ENCODE results near the gene TMEM63C. TPM values are rescaled to one million over a fixed set of nuclear protein-coding genes. Genes with fewer than 3 reads are reported as not detected.

The TMEM63C gene
- total RNA-seq, 5 donors from 2014 or later (not counting 1 experiment from before 2014, with no cell fraction given): 0.76 to 2.6 (median 1.3) TPM

DNA sequence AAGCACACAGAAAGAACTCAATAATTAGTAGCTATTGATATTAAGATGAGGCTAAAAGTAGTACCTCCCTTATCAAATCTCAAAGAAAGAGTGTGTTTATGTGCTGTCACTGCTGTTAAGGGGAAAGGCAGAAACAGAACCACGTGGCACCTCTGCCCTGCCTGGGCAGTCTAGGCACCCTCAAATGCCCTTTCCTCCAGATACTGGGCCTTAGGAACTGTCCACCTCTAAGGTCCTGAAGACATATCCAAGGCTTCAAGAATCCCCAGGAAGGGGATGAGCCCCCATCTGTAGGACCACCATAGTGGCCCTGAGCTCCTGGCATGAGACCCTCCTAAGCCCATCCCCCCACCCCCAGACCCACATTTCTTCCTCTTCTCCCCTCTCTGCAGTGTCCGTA lies 60.4 kb downstream of the TMEM63C start:
- DNase-seq (no peak), ATAC-seq (replicated peaks in 1 of 4) (no peak)
- Mint-ChIP-seq H3K4me1 (no peaks in the 10 kb centered on the region), H3K4me3 (no peak overlapping the region), H3K27ac (no peak overlapping the region), H3K36me3 (no peaks in the 10 kb centered on the region), H3K27me3 (peaks cover 0 to 2% of the 10 kb centered on the region in 2 donors), H3K9me3 (no peaks in the 10 kb centered on the region)
- Histone ChIP-seq H3K4me1 (ENCODE audit: control insufficient read depth in 1 of 2, extremely low read depth in 1 of 2, insufficient read depth in 2 of 2, low read length in 2 of 2) (no peaks in the 10 kb centered on the region), H3K27ac (ENCODE audit: low read length) (no peak overlapping the region), H3K36me3 (ENCODE audit: control insufficient read depth in 2 of 2, extremely low read depth in 1 of 2, insufficient read depth in 1 of 2, low read length in 1 of 2) (no peaks in the 10 kb centered on the region), H3K27me3 (replicated peaks in 1 of 2; ENCODE audit: control insufficient read depth in 2 of 2, extremely low read depth in 1 of 2, insufficient read depth in 2 of 2, low read length in 1 of 2) (peaks cover 0 to 11% of the 10 kb centered on the region in 2 experiments), H3K9me3 (no peaks in the 10 kb centered on the region), H3K4me3 (ENCODE audit: control insufficient read depth in 1 of 2, extremely low read depth in 1 of 2, low read length in 1 of 2) (no peak overlapping the region)
- POLR2A ChIA-PET: no interaction called here
- CTCF ChIA-PET: no interaction called here
- 50% methylated on average over 2 of the region's 2 CpGs for WGBS (ENCODE audit: insufficient coverage)

DNA sequence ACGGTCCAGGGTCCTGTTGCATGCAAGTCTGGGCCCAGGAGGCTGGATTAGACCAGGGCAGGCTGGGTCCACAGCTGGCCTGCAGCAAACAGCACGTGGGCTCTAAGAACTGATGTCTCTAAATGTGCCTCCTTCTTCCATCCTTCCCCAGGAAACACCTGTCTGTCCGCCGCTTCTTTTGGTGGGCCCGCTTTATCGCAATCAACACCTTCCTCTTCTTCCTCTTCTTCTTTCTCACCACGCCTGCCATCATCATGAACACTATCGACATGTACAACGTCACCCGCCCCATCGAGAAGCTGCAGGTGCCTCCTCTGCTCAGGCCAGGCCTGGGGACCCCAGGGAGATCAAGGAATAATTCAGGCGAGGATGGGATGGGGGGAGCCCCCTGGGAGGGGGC lies 61.2 kb downstream of the TMEM63C start:
- no peaks in the 10 kb centered on the region for H3K36me3 Mint-ChIP-seq
- no peak overlapping the region for H3K27ac ChIP-seq (ENCODE audit: low read length)

DNA sequence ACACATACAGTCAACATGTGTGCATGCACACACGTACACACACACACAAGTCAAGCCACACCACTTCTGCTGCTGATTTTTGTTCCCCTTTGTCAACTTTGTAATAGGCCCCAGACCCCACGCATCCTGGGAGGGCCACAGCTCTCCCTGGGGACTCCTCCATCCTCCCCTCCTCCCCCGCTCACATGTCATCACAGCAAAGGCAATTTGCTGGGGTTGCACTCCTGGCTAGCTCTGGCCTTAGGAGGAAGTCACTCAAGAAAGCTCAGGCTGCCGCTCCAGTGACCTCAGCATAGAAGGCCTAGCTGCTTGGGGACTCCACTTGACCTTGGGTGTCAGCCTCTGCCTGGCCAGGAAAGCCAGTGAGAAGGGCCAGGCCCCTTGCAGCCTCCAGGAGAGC lies 62.3 kb downstream of the TMEM63C start:
- no peaks in the 10 kb centered on the region for H3K9me3 Mint-ChIP-seq
- Histone ChIP-seq H3K27ac (ENCODE audit: low read length) (no peak overlapping the region), H3K36me3 (ENCODE audit: control insufficient read depth in 2 of 2, extremely low read depth in 1 of 2, insufficient read depth in 1 of 2, low read length in 1 of 2) (no peaks in the 10 kb centered on the region), H3K4me1 (ENCODE audit: control insufficient read depth in 1 of 2, extremely low read depth in 1 of 2, insufficient read depth in 2 of 2, low read length in 2 of 2) (no peaks in the 10 kb centered on the region), H3K4me3 (ENCODE audit: control insufficient read depth in 1 of 2, extremely low read depth in 1 of 2, low read length in 1 of 2) (no peak overlapping the region), H3K27me3 (replicated peaks in 1 of 2; ENCODE audit: control insufficient read depth in 2 of 2, extremely low read depth in 1 of 2, insufficient read depth in 2 of 2, low read length in 1 of 2) (peaks cover 0 to 11% of the 10 kb centered on the region in 2 experiments), H3K9me3 (no peaks in the 10 kb centered on the region)
- ATAC-seq (replicated peaks in 1 of 4) (no peak), DNase-seq (no peak)
- H3K27ac Mint-ChIP-seq: no peak overlapping the region
- CTCF ChIA-PET: no interaction called here
- H3K4me3 Mint-ChIP-seq: no peak overlapping the region
- H3K27me3 Mint-ChIP-seq: peaks cover 0 to 2% of the 10 kb centered on the region in 2 donors
- H3K4me1 Mint-ChIP-seq: no peaks in the 10 kb centered on the region
- POLR2A ChIA-PET: no interaction called here
- no peaks in the 10 kb centered on the region for H3K36me3 Mint-ChIP-seq
- WGBS (ENCODE audit: insufficient coverage): 85% methylated on average over 4 of the region's 4 CpGs

More for the DNA sequence above, 61.2 kb downstream of the TMEM63C start:
- no peaks in the 10 kb centered on the region for H3K9me3 Mint-ChIP-seq
- ATAC-seq (replicated peaks in 1 of 4): no peak
- H3K4me1 Mint-ChIP-seq: no peaks in the 10 kb centered on the region
- 35% methylated on average over 5 of the region's 12 CpGs for WGBS (ENCODE audit: insufficient coverage)
- ChIA-PET POLR2A (no interaction called here), CTCF (no interaction called here)
- peaks cover 0 to 2% of the 10 kb centered on the region in 2 donors for H3K27me3 Mint-ChIP-seq
- no peak for DNase-seq
- Histone ChIP-seq H3K36me3 (ENCODE audit: control insufficient read depth in 2 of 2, extremely low read depth in 1 of 2, insufficient read depth in 1 of 2, low read length in 1 of 2) (no peaks in the 10 kb centered on the region), H3K27me3 (replicated peaks in 1 of 2; ENCODE audit: control insufficient read depth in 2 of 2, extremely low read depth in 1 of 2, insufficient read depth in 2 of 2, low read length in 1 of 2) (peaks cover 0 to 11% of the 10 kb centered on the region in 2 experiments), H3K4me1 (ENCODE audit: control insufficient read depth in 1 of 2, extremely low read depth in 1 of 2, insufficient read depth in 2 of 2, low read length in 2 of 2) (no peaks in the 10 kb centered on the region), H3K9me3 (no peaks in the 10 kb centered on the region), H3K4me3 (ENCODE audit: control insufficient read depth in 1 of 2, extremely low read depth in 1 of 2, low read length in 1 of 2) (no peak overlapping the region)
- no peak overlapping the region for H3K27ac Mint-ChIP-seq
- H3K4me3 Mint-ChIP-seq: no peak overlapping the region

DNA sequence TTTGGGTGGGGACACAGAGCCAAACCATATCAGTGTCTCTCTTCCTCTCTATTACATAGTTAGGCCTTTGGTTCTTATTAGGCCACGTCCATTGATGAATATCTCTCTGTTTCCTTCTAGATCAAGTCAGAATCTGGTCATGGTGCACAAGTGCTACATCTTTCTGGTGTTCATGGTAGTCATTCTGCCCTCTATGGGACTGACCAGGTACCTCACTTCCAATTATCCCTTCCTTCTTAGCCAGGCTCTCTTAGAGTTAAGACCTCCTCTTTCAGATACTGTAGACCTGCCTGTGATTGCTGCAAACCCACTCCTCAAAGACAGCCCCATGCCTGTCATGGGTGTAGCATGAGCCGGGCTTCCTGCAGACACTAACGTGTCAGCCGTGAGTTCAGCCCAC lies 64.2 kb downstream of the TMEM63C start:
- DNase-seq: no peak
- Histone ChIP-seq H3K27me3 (replicated peaks in 1 of 2; ENCODE audit: control insufficient read depth in 2 of 2, extremely low read depth in 1 of 2, insufficient read depth in 2 of 2, low read length in 1 of 2) (peaks cover 0 to 14% of the 10 kb centered on the region in 2 experiments), H3K9me3 (no peaks in the 10 kb centered on the region), H3K4me3 (ENCODE audit: control insufficient read depth in 1 of 2, extremely low read depth in 1 of 2, low read length in 1 of 2) (no peak overlapping the region), H3K4me1 (ENCODE audit: control insufficient read depth in 1 of 2, extremely low read depth in 1 of 2, insufficient read depth in 2 of 2, low read length in 2 of 2) (no peaks in the 10 kb centered on the region), H3K27ac (ENCODE audit: low read length) (no peak overlapping the region), H3K36me3 (ENCODE audit: control insufficient read depth in 2 of 2, extremely low read depth in 1 of 2, insufficient read depth in 1 of 2, low read length in 1 of 2) (no peaks in the 10 kb centered on the region)
- H3K27me3 Mint-ChIP-seq: peaks cover 0 to 5% of the 10 kb centered on the region in 2 donors
- CTCF ChIA-PET: no interaction called here
- ATAC-seq (replicated peaks in 1 of 4): no peak
- WGBS (ENCODE audit: insufficient coverage): 86% methylated on average over 4 of the region's 4 CpGs
- no peaks in the 10 kb centered on the region for H3K4me1 Mint-ChIP-seq
- POLR2A ChIA-PET: no interaction called here
- no peaks in the 10 kb centered on the region for H3K36me3 Mint-ChIP-seq
- no peak overlapping the region for H3K4me3 Mint-ChIP-seq
- H3K9me3 Mint-ChIP-seq: no peaks in the 10 kb centered on the region
- H3K27ac Mint-ChIP-seq: no peak overlapping the region

DNA sequence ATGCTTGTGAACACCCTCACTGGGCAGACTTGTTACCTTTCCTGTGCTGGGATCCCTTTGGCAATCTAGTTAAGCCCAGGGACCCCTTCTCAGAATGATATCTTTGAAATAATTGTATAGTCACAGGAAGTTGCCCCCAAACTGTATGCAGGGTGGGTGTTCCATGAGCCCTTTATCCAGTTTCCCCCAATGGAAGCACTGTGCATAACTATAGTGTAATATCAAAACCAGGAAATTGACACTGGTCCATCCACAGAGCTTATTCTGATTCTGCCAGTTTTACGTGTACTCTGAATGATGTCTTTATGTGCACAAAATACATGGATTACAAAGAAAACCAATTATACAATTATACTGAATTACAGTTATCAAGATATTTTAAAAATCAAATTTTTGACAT lies 65.2 kb downstream of the TMEM63C start:
- Mint-ChIP-seq H3K27ac (no peak overlapping the region), H3K4me1 (no peaks in the 10 kb centered on the region), H3K9me3 (no peaks in the 10 kb centered on the region), H3K36me3 (no peaks in the 10 kb centered on the region), H3K27me3 (peaks cover 0 to 5% of the 10 kb centered on the region in 2 donors), H3K4me3 (no peak overlapping the region)
- Histone ChIP-seq H3K4me1 (ENCODE audit: control insufficient read depth in 1 of 2, extremely low read depth in 1 of 2, insufficient read depth in 2 of 2, low read length in 2 of 2) (no peaks in the 10 kb centered on the region), H3K27ac (ENCODE audit: low read length) (no peak overlapping the region), H3K9me3 (no peaks in the 10 kb centered on the region), H3K36me3 (ENCODE audit: control insufficient read depth in 2 of 2, extremely low read depth in 1 of 2, insufficient read depth in 1 of 2, low read length in 1 of 2) (no peaks in the 10 kb centered on the region), H3K27me3 (replicated peaks in 1 of 2; ENCODE audit: control insufficient read depth in 2 of 2, extremely low read depth in 1 of 2, insufficient read depth in 2 of 2, low read length in 1 of 2) (peaks cover 0 to 14% of the 10 kb centered on the region in 2 experiments), H3K4me3 (ENCODE audit: control insufficient read depth in 1 of 2, extremely low read depth in 1 of 2, low read length in 1 of 2) (no peak overlapping the region)
- POLR2A ChIA-PET: no interaction called here
- WGBS (ENCODE audit: insufficient coverage): no CpG with 5 or more reads among the region's 1 CpG
- ATAC-seq (replicated peaks in 1 of 4) (no peak), DNase-seq (no peak)
- CTCF ChIA-PET: no interaction called here

- ATAC-seq (replicated peaks in 1 of 4) (no peak), DNase-seq (no peak)
- Mint-ChIP-seq H3K9me3 (no peaks in the 10 kb centered on the region), H3K4me3 (no peak overlapping the region), H3K4me1 (no peaks in the 10 kb centered on the region), H3K36me3 (no peaks in the 10 kb centered on the region), H3K27me3 (peaks cover 0 to 7% of the 10 kb centered on the region in 2 donors), H3K27ac (no peak overlapping the region)
- ChIA-PET POLR2A (no interaction called here), CTCF (no interaction called here)
- no peaks in the 10 kb centered on the region for H3K9me3 ChIP-seq
- no peaks in the 10 kb centered on the region for H3K4me1 ChIP-seq (ENCODE audit: control insufficient read depth in 1 of 2, extremely low read depth in 1 of 2, insufficient read depth in 2 of 2, low read length in 2 of 2)
- no peaks in the 10 kb centered on the region for H3K36me3 ChIP-seq (ENCODE audit: control insufficient read depth in 2 of 2, extremely low read depth in 1 of 2, insufficient read depth in 1 of 2, low read length in 1 of 2)
- 91% methylated on average over 4 of the region's 7 CpGs for WGBS (ENCODE audit: insufficient coverage)
- no peak overlapping the region for H3K4me3 ChIP-seq (ENCODE audit: control insufficient read depth in 1 of 2, extremely low read depth in 1 of 2, low read length in 1 of 2)
- H3K27me3 ChIP-seq (replicated peaks in 1 of 2; ENCODE audit: control insufficient read depth in 2 of 2, extremely low read depth in 1 of 2, insufficient read depth in 2 of 2, low read length in 1 of 2): peaks cover 0 to 10% of the 10 kb centered on the region in 2 experiments
- H3K27ac ChIP-seq (ENCODE audit: low read length): no peak overlapping the region
Observed at GRCh38 chr14:77248666-77249065, 67.1 kb downstream of the TMEM63C start.

- Mint-ChIP-seq H3K36me3 (no peaks in the 10 kb centered on the region), H3K27ac (no peak overlapping the region), H3K9me3 (no peaks in the 10 kb centered on the region), H3K4me1 (no peaks in the 10 kb centered on the region), H3K27me3 (peaks cover 0 to 7% of the 10 kb centered on the region in 2 donors), H3K4me3 (no peak overlapping the region)
- ATAC-seq (replicated peaks in 1 of 4) (no peak), DNase-seq (no peak)
- Histone ChIP-seq H3K4me1 (ENCODE audit: control insufficient read depth in 1 of 2, extremely low read depth in 1 of 2, insufficient read depth in 2 of 2, low read length in 2 of 2) (no peaks in the 10 kb centered on the region), H3K4me3 (ENCODE audit: control insufficient read depth in 1 of 2, extremely low read depth in 1 of 2, low read length in 1 of 2) (no peak overlapping the region), H3K27ac (ENCODE audit: low read length) (no peak overlapping the region), H3K36me3 (ENCODE audit: control insufficient read depth in 2 of 2, extremely low read depth in 1 of 2, insufficient read depth in 1 of 2, low read length in 1 of 2) (no peaks in the 10 kb centered on the region), H3K27me3 (replicated peaks in 1 of 2; ENCODE audit: control insufficient read depth in 2 of 2, extremely low read depth in 1 of 2, insufficient read depth in 2 of 2, low read length in 1 of 2) (peaks cover 0 to 12% of the 10 kb centered on the region in 2 experiments), H3K9me3 (no peaks in the 10 kb centered on the region)
- POLR2A ChIA-PET: no interaction called here
- 77% methylated on average over 7 of the region's 7 CpGs for WGBS (ENCODE audit: insufficient coverage)
- CTCF ChIA-PET: no interaction called here
Observed at GRCh38 chr14:77249286-77249685, 67.7 kb downstream of the TMEM63C start.

Measured in T-cell (primary cell).